Mucosa of descending colon (tissue), 3 donors: ENCODE measurements around the gene RUNX1. TPM values are rescaled to one million over a fixed set of nuclear protein-coding genes. Genes with fewer than 3 reads are reported as not detected.

Experiments used
- ATAC-seq: fragments of 200-7000 bp; cut with Tn5 transposase; one replicate; pipeline ENCODE4 v1.9.1; 2020; ENCODE audit warnings: mild to moderate bottlenecking, moderate library complexity
- DNase-seq, 3 donors: peaks; one replicate each; pipeline ENCODE4 v3.0.0-alpha.2; 2020
- H3K36me3 ChIP-seq: fragments of 200-600 bp; one replicate; pipeline ENCODE4 v1.8.0; 2021; ENCODE audit warnings: low read depth, mild to moderate bottlenecking
- H3K4me1 ChIP-seq: fragments of 200-600 bp; one replicate; pipeline ENCODE4 v1.8.0; 2021; ENCODE audit warnings: low read depth, mild to moderate bottlenecking
- H3K4me3 ChIP-seq: fragments of 200-600 bp; one replicate; pipeline ENCODE4 v1.8.0; 2021; ENCODE audit warnings: mild to moderate bottlenecking
- H3K9me3 ChIP-seq: fragments of 200-600 bp; one replicate; pipeline ENCODE4 v1.8.0; 2021; ENCODE audit warnings: mild to moderate bottlenecking
- CTCF ChIP-seq: fragments of 200-600 bp; IDR thresholded peaks from one replicate; pipeline ENCODE4 v1.8.0; 2022; ENCODE audit warnings: antibody characterized with exemption, mild to moderate bottlenecking
- intact Hi-C, 2 donors: fragments of 100-400 bp; cut with DNase I in 1 of 2; cut with micrococcal nuclease in 1 of 2; formaldehyde crosslinking; loops; one replicate each; pipeline versions ENCODE4 v1.11.0 to v1.11.1; 2022; cut with DNase I, micrococcal nuclease
- total RNA-seq, 3 donors: library from RNA; stranded (reverse); fragmentation: NEBNext Ultra II Directional in 2 of 3; extraction: Animal tissue kit (Norgen Biotek cat#: 25700) in 2 of 3; gene quantifications; one replicate each; pipeline versions ENCODE4 v1.2.1 to v1.2.4, GENCODE V29; 2021 to 2023
- donor health status: DM: no; HTN: no; CAD: no; lungs with moderate emphysema.
- donor health status: DM: no; HTN: no; CAD: no.
- donor health status: DM: no; HTN: yes; CAD: no.

Gene RUNX1
- total RNA-seq, 3 donors from 2014 or later: 16.5 to 29.4 (median 24.0) TPM

- no peak for TF ChIP-seq CTCF
- Histone ChIP-seq H3K36me3 (no peaks in the 10 kb centered on the region), H3K4me3 (no peak overlapping the region), H3K4me1 (peaks cover 25% of the 10 kb centered on the region), H3K9me3 (no peaks in the 10 kb centered on the region)
- ATAC-seq (peak; percentile 91), DNase-seq (peak in 2 of 3 donors; percentile 41 to 65)
- intact Hi-C loops: no loop called here
These were observed 203.3 kb downstream of the RUNX1 start for GRCh38 chr21:34845521-34846451.

GRCh38 chr21:34844924-34845238, 204.2 kb downstream of the RUNX1 start:
- Histone ChIP-seq H3K4me3 (no peak overlapping the region), H3K9me3 (no peaks in the 10 kb centered on the region), H3K36me3 (no peaks in the 10 kb centered on the region), H3K4me1 (peaks cover 25% of the 10 kb centered on the region)
- no peak for DNase-seq
- no peak for ATAC-seq
- intact Hi-C loops: no loop called here
- TF ChIP-seq CTCF: no peak

GRCh38 chr21:34844013-34844923, 204.8 kb downstream of the RUNX1 start:
- intact Hi-C loops: no loop called here
- Histone ChIP-seq H3K9me3 (no peaks in the 10 kb centered on the region), H3K4me1 (peaks cover 25% of the 10 kb centered on the region), H3K36me3 (no peaks in the 10 kb centered on the region), H3K4me3 (no peak overlapping the region)
- no peak for TF ChIP-seq CTCF
- ATAC-seq (peak; percentile 41), DNase-seq (peak in 2 of 3 donors; percentile 37 to 44)

GRCh38 chr21:34843562-34843961, 205.5 kb downstream of the RUNX1 start:
- ATAC-seq (no peak), DNase-seq (no peak)
- TF ChIP-seq CTCF: no peak
- Histone ChIP-seq H3K36me3 (no peaks in the 10 kb centered on the region), H3K4me1 (peaks cover 25% of the 10 kb centered on the region), H3K9me3 (no peaks in the 10 kb centered on the region), H3K4me3 (no peak overlapping the region)
- intact Hi-C loops: no loop called here

GRCh38 chr21:34841154-34841553, 207.9 kb downstream of the RUNX1 start:
- intact Hi-C loops: no loop called here
- DNase-seq (no peak), ATAC-seq (no peak)
- peaks cover 14% of the 10 kb centered on the region for H3K4me1 ChIP-seq
- H3K36me3 ChIP-seq: no peaks in the 10 kb centered on the region
- no peak overlapping the region for H3K4me3 ChIP-seq
- no peak for TF ChIP-seq CTCF
- no peaks in the 10 kb centered on the region for H3K9me3 ChIP-seq
